Hepatocyte (in vitro differentiated cells): Measurements from ENCODE around the gene USP47.

Experiments used
- EZH2 ChIP-seq: fragments of 200-600 bp; sonication (generic); IDR thresholded peaks from 2 replicates; pipeline ENCODE4 v1.6.1; 2016; ENCODE audit warnings: antibody characterized with exemption, mild to moderate bottlenecking, borderline replicate concordance
- EZH2phosphoT487 ChIP-seq: fragments of 200-600 bp; sonication (generic); IDR thresholded peaks from one replicate; pipeline ENCODE4 v1.6.1; 2018; ENCODE audit warnings: antibody characterized with exemption, mild to moderate bottlenecking, low read depth, moderate library complexity; ENCODE audit not compliant: unreplicated experiment, severe bottlenecking
- TF ChIP-seq, protein P1 (sequence below): fragments of 200-600 bp; sonication (generic); IDR thresholded peaks from 2 replicates; pipeline ENCODE4 v1.5.1; 2016; ENCODE audit warnings: antibody characterized with exemption, mild to moderate bottlenecking; ENCODE audit not compliant: poor library complexity

DNA sequence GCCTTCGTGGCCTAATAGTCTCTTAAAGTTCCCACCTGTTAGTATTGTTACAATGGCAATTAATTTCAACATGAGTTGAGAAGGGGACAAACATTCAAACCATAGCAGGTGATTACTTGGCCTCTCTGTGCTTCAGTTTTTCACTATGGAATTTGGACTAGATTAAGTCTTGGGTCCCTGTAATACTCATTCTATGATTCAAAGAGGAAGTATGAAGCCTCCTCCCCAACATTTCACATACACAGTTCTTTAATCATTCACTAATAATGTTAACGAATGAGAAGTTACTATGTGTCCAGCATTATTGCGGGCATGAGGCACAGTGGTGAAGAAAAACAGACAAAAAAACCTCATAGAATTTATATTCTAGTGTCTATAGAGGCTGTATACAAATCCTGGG, 19.9 kb upstream of the USP47 start:
- TF ChIP-seq EZH2 = no peak
- TF ChIP-seq, protein P1, sequence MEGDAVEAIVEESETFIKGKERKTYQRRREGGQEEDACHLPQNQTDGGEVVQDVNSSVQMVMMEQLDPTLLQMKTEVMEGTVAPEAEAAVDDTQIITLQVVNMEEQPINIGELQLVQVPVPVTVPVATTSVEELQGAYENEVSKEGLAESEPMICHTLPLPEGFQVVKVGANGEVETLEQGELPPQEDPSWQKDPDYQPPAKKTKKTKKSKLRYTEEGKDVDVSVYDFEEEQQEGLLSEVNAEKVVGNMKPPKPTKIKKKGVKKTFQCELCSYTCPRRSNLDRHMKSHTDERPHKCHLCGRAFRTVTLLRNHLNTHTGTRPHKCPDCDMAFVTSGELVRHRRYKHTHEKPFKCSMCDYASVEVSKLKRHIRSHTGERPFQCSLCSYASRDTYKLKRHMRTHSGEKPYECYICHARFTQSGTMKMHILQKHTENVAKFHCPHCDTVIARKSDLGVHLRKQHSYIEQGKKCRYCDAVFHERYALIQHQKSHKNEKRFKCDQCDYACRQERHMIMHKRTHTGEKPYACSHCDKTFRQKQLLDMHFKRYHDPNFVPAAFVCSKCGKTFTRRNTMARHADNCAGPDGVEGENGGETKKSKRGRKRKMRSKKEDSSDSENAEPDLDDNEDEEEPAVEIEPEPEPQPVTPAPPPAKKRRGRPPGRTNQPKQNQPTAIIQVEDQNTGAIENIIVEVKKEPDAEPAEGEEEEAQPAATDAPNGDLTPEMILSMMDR = no peak
- TF ChIP-seq EZH2phosphoT487 = no peak
